OCI-LY7 (cell line): ENCODE results near the gene UQCRFS1.

ENCODE experiments used
- EZH2phosphoT487 ChIP-seq: fragments of 200-600 bp; sonication (generic); IDR thresholded peaks from 2 replicates; pipeline ENCODE4 v1.6.1; 2018; ENCODE audit warnings: low read depth, borderline replicate concordance, mild to moderate bottlenecking, mixed run types, antibody characterized with exemption, low read length, moderate library complexity, mixed read lengths
- TF ChIP-seq, protein P1 (sequence below): fragments of 200-600 bp; sonication (generic); conservative IDR thresholded peaks from 2 replicates; pipeline ENCODE4 v1.5.1; 2014; ENCODE audit warnings: mild to moderate bottlenecking, antibody characterized with exemption, low read length, moderate library complexity, mixed read lengths

DNA sequence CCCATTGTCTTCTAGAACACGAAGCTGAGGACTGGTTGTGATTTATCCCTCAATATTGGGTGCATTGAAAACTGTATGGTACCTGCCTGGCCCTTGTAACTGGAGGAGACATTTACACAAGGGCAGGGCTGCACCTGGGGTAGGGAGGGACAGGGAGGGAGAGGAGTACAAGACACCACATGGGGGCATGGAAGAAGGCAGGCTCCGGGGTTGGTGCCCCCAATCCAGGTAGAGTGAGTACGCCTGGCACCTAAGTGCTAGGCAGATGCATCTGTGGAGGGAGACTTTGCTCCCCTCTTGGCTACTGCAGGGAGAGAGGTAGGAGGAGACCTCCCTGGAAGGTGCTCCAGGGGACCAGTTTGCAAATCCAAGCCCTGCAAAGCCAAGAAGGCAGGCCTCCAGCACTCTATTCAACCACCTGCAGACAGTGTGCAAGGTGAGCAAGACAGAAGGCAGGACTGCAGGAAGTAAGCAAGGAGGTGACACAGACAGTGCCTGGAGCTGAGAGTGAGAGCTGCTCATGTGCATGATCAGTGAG lies 19.4 kb upstream of the UQCRFS1 start:
- TF ChIP-seq, protein P1, sequence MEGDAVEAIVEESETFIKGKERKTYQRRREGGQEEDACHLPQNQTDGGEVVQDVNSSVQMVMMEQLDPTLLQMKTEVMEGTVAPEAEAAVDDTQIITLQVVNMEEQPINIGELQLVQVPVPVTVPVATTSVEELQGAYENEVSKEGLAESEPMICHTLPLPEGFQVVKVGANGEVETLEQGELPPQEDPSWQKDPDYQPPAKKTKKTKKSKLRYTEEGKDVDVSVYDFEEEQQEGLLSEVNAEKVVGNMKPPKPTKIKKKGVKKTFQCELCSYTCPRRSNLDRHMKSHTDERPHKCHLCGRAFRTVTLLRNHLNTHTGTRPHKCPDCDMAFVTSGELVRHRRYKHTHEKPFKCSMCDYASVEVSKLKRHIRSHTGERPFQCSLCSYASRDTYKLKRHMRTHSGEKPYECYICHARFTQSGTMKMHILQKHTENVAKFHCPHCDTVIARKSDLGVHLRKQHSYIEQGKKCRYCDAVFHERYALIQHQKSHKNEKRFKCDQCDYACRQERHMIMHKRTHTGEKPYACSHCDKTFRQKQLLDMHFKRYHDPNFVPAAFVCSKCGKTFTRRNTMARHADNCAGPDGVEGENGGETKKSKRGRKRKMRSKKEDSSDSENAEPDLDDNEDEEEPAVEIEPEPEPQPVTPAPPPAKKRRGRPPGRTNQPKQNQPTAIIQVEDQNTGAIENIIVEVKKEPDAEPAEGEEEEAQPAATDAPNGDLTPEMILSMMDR: no peak
- no peak for TF ChIP-seq EZH2phosphoT487
